ENCODE results near the gene DNAL1.
"Not testable (repeated sequence)": the region's sequence is repeated elsewhere in the genome, so short reads cannot be mapped to it uniquely, and the experiment has no call there.

The DNAL1 gene

DNA sequence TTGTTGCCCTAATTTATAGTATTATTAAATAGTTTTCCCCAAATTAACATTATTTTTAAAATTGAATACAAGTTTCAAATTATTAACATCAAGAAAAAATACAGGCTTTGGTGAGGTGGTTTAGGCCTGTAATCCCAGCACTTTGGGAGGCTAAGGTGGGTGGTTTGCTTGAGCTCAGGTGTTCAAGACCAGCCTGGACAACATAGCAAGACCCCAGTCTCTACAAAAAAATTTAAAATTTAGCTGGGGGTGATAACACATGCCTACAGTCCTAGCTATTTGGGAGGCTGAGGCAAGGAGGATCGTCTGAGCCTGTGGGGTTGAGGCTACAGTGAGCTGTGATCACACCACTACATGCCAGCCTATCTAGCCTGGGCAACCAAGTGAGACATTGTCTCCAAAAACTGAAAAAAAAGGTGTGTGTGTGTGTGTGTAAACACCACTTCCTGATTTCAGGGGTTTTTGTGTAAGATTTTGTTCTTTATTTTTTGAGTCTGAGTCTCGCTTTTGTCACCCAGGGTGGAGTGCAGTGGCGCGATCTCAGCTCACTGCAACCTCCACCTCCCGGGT, 3.9 kb upstream of the DNAL1 start:
- DNase-seq: no peak

- no peak for DNase-seq
Observed at GRCh38 chr14:73645248-73645610, 443 bp downstream of the DNAL1 start.

GRCh38 chr14:73651005-73651404, 6.2 kb downstream of the DNAL1 start:
- DNase-seq: no peak

GRCh38 chr14:73655851-73656250, 11.1 kb downstream of the DNAL1 start:
- DNase-seq: no peak

GRCh38 chr14:73659202-73659601, 14.4 kb downstream of the DNAL1 start:
- not testable (repeated sequence) for DNase-seq

DNA sequence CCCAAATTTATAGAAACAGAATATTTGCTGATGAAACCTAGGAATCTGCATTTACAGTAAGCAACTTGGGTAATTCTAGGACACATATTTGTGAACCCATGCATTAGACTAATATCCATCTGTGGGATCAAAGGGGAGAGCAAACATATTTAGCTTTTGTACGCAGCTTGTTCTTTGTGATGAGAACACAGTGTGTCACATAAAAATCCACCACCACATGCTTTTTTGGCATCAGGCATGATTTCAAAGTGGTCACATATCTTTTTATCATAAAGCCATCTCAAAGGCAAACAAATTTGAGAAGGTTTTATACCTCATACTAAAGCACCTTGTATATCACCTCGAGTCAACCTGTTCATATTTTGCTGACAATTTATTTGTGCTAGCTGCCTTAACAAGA, 15.7 kb downstream of the DNAL1 start:
- DNase-seq: no peak

GRCh38 chr14:73661872-73662271, 17.1 kb downstream of the DNAL1 start:
- DNase-seq: no peak

DNA sequence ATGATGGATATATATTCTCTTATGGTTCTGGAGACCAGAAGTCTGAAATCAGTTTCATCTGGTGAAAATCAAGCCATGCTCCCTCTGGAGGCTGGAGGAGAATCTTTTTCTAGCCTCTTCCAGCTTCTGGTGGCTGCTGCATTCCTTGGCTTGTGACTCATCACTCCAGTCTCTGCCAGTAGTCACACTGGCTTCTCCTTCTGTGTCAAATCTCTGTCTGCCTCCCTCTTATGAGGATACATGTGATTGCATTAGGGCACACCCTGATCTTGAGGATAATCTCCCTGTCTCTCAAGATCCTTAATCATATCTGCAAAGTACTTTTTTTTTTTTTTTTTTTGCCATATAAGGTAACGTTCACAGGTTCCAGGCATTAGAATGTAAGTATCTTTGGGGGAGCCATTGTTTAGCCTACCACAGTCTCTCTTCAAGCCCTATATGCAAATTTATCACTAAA, 17.7 kb downstream of the DNAL1 start:
- DNase-seq: peak; percentile 66

DNA sequence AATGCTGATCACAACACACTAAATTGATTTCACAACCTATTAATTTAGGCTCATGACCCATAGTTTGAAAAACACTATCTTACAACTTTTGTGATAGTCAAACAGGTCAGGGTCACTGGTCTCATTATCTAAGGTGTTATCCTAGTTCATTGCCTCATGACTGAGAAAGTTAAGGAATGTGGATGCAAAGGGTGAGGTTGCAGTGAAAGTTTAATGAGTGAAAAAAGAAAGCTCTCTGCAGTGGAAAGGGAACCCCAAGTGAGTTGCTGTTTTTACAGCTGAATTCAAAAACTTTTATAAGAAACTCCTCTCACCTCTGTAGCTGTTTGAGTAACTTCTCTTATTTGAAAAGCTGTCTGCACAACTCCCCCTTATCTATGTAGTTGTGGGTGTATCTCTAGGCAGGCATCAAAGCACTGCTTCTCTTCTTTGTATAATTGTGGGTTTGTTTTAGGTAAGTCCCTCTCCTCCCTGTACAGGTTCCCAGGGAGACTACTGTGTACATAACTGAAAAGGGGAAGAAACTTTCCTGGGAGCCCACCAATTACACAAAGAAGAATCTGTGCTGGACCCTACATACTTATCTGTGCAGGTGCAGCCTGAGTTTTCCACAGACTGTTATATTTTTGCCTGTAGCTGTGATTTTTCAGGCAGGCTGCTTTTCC, 18.9 kb downstream of the DNAL1 start:
- DNase-seq: no peak

- no peak for DNase-seq
Observed at GRCh38 chr14:73665130-73665529, 20.3 kb downstream of the DNAL1 start.

DNA sequence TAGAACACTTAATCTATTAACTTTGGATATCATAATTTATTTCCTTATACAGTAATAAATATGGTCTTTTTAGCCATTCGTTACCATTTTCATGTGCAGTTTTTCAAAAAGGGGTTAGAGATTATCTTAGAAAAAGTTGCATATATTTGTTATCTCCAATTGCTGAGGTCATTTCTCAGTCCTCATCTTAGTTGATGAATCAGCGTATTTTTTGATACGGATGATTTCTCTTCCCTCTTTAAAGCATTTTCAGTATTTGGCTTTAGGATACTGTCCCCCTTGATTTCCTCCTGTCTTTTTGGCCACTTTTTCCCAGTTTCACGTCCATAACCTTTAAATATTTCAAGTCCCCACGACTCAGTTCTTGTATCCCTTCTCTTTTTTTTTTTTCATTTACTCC, 21.8 kb downstream of the DNAL1 start:
- no peak for DNase-seq

DNA sequence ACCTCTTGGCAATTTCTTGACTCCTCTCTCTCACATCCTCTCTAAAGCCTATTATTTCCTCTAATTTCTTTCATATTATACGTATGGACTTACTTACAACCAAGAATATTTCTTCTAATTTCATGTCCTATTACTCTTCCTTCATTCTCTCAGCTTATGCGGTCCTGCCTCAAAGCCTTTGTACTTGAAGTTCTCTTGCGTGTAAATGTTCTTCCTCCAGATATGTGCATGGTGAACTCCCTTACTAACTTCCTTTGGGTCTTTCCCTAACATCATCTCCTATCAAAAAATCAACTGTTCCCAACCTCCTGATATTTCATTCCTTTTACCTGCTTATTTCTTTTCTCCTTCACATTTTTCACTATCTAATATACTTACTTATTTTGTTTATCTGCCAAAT, 23.1 kb downstream of the DNAL1 start:
- no peak for DNase-seq

DNA sequence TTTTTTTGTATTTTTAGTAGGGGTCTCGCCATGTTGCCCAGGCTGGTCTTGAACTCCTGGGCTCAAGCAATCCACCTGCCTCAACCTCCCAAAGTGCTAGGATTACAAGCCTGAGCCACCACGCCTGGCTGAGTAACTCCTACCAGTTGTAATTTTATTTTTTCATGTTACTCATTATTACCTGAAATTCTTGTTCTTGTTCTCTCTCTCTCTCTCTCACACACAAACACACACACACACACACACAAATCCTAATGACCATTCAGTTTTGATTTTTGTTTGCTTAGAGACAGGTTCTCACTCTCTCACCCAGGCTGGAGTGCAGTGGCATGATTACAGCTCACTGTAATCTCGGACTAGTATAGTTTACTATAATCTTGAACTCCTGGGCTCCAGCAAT, 30.2 kb downstream of the DNAL1 start:
- DNase-seq: no peak

DNA sequence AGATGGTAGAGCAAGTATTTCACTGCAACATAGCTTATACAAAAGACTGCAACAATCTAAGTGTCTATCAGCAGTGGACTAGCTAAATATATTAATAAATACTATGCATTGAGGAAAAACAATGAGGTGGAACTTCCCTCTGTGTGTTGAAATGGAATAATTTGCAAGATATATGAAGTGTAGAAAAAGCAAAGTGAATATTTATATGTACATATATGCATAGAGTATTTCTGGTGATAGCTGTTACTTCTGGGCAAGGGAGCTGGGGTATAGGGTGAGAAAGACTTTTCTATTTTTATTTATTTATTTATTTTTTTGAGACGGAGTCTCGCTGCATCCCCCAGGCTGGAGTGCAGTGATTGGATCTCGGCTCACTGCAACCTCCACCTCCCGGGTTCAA, 33.9 kb downstream of the DNAL1 start:
- DNase-seq: no peak

- DNase-seq: no peak
Observed at GRCh38 chr14:73680821-73681220, 36.0 kb downstream of the DNAL1 start.

DNA sequence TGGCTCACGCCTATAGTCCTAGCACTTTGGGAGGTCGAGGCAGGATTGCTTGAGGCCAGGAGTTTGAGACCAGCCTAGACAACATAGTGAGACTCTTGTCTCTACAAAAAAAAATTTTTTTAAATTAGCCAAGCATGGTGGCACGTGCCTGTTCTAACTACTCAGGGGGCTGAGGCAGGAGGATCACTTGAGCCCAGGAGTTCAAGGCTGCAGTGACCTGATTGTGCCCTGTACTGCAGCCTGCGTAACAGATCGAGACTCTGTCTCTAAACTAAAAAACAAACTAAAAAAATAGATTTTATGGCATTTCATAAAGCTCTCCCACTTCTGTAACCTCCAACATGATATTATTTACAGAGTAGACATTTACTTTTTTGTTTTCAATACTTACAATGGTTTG, 39.8 kb downstream of the DNAL1 start:
- DNase-seq: no peak

DNA sequence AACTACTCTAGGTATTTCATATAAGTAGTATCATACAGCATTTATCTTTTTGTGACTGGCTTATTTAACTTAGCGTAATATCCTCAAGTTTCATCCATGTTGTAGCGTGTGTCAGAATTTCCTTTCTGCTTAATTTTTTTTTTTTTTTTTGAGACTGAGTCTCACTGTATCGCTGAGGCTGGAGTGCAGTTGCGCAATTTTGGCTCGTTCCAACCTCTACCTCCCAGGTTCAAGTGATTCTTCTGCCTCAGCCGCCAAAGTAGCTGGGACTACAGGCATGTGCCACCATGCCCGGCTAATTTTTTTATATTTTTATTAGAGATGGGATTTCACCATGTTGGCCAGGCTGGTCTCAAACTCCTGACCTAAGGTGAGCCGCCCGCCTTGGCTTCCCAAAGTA, 40.5 kb downstream of the DNAL1 start:
- DNase-seq: no peak

DNA sequence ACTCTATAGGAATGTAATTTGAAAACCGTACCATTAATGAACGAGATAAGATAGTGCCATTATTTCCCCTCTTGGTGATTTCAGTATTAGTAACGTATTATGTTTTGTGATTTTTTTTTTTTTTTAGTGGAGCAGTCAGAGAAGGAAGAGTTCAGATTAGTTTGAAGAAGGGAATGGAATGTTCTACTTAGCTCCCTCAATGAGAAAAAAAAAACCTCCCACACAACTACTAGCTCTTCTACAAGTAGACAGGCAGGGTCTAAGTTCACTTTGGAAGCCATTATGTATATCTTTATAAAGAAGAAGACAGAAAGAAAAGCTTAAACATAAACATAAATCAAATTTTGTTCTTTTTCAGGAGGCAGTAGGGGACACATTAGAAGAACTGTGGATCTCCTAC, 42.1 kb downstream of the DNAL1 start:
- no peak for DNase-seq

- DNase-seq: no peak
Observed at GRCh38 chr14:73694083-73694482, 49.3 kb downstream of the DNAL1 start.

DNA sequence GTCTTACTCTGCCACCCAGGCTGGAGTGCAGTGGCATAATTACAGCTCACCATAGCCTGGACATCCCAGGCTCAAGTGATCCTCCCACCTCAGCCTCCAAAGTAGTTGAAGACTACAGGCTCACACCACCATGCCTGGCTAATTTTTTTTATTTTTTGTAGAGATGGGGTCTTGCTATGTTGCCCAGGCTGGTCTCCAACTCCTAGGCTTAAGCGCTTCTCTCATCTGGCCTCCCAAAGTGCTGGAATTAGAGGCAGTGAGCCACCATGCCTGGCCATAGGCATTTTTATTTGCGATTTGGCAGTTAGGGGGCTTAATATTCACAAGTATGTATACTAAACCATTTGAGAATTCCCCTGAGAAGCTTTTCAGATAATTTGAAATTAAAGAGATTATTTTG, 50.3 kb downstream of the DNAL1 start:
- DNase-seq: no peak

- peak; percentile 57 for DNase-seq
Observed at GRCh38 chr14:73695997-73696396, 51.2 kb downstream of the DNAL1 start.

GRCh38 chr14:73696466-73697400, 51.9 kb downstream of the DNAL1 start:
- peak; percentile 75 for DNase-seq

GRCh38 chr14:73700325-73700724, 55.5 kb downstream of the DNAL1 start:
- DNase-seq: no peak

GRCh38 chr14:73708076-73708475, 63.3 kb downstream of the DNAL1 start:
- not testable (repeated sequence) for DNase-seq
